Keratinocyte (primary cell): ENCODE measurements around the gene PURA.

Experiments used
- EZH2 ChIP-seq: IDR thresholded peaks from one replicate; pipeline ENCODE4 v1.6.1; 2012; ENCODE audit warnings: inconsistent platforms, mild to moderate bottlenecking, low read length, moderate library complexity
- TF ChIP-seq, protein P1 (sequence below), 3 experiments: IDR thresholded peaks in 1 of 3; conservative IDR thresholded peaks in 1 of 3; optimal IDR thresholded peaks in 1 of 3; 2 replicates in 2 of 3; 3 replicates in 1 of 3; pipeline versions ENCODE3 to v1.5.1; 2011; ENCODE audit warnings: low read length in 3 of 3, mild to moderate bottlenecking in 3 of 3, moderate library complexity in 2 of 3, control low read depth in 1 of 3, inconsistent platforms in 1 of 3; ENCODE audit not compliant: insufficient read depth in 2 of 3; ENCODE audit errors: extremely low read depth in 1 of 3

DNA sequence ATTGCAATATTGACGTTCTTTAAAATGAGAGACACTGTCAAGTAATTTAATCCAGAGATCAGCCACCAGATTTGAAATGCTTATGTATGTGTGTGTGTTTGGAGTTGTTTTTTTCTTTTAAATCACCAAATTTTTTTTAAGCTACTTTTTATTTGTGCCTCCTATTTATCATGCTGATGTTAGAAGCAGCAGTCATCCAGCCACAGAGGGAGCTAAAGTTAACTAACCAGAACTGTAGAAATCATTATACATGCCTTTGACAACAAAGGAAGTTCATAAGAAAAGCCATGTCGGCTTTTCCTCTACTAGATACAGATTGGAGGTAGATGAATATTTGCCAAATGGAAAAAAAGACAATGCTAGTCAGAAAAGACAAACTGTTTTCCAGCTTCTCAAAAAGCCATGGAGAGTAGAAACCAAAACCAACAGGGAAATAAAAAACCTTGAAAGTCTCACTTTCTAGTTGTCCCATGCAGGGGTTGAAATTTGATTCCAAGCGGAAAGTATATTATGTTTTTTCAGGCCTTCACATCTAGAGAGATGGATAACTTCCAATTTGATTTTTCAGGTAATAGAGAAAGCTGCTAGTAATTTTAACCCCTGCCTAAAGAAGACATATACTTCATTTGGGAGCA, 4.5 kb downstream of the PURA start:
- TF ChIP-seq, protein P1, sequence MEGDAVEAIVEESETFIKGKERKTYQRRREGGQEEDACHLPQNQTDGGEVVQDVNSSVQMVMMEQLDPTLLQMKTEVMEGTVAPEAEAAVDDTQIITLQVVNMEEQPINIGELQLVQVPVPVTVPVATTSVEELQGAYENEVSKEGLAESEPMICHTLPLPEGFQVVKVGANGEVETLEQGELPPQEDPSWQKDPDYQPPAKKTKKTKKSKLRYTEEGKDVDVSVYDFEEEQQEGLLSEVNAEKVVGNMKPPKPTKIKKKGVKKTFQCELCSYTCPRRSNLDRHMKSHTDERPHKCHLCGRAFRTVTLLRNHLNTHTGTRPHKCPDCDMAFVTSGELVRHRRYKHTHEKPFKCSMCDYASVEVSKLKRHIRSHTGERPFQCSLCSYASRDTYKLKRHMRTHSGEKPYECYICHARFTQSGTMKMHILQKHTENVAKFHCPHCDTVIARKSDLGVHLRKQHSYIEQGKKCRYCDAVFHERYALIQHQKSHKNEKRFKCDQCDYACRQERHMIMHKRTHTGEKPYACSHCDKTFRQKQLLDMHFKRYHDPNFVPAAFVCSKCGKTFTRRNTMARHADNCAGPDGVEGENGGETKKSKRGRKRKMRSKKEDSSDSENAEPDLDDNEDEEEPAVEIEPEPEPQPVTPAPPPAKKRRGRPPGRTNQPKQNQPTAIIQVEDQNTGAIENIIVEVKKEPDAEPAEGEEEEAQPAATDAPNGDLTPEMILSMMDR (optimal IDR thresholded peaks at IDR 0.05 in 1 of 3, IDR thresholded peaks at IDR 0.05 in 1 of 3, conservative IDR thresholded peaks at IDR 0.05 in 1 of 3; ENCODE audit: extremely low read depth in 1 of 3, insufficient read depth in 2 of 3, low read length in 3 of 3), result no peak
- TF ChIP-seq EZH2, result no peak
